ENCODE results near the gene VEPH1.

The VEPH1 gene

GRCh38 chr3:157420606-157421130 lies 82.5 kb downstream of the VEPH1 start:
- TF ChIP-seq, protein P1, sequence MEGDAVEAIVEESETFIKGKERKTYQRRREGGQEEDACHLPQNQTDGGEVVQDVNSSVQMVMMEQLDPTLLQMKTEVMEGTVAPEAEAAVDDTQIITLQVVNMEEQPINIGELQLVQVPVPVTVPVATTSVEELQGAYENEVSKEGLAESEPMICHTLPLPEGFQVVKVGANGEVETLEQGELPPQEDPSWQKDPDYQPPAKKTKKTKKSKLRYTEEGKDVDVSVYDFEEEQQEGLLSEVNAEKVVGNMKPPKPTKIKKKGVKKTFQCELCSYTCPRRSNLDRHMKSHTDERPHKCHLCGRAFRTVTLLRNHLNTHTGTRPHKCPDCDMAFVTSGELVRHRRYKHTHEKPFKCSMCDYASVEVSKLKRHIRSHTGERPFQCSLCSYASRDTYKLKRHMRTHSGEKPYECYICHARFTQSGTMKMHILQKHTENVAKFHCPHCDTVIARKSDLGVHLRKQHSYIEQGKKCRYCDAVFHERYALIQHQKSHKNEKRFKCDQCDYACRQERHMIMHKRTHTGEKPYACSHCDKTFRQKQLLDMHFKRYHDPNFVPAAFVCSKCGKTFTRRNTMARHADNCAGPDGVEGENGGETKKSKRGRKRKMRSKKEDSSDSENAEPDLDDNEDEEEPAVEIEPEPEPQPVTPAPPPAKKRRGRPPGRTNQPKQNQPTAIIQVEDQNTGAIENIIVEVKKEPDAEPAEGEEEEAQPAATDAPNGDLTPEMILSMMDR (IDR thresholded peaks at IDR 0.05; ENCODE audit: poor library complexity, severe bottlenecking) = no peak
- Histone ChIP-seq H3K36me3 (ENCODE audit: low read depth) (no peaks in the 10 kb centered on the region), H3K27ac (ENCODE audit: poor library complexity, severe bottlenecking) (no peak overlapping the region), H3K4me3 (ENCODE audit: severe bottlenecking) (no peak overlapping the region), H3K9me3 (ENCODE audit: severe bottlenecking) (no peaks in the 10 kb centered on the region), H3K4me1 (ENCODE audit: insufficient read depth, poor library complexity, severe bottlenecking) (peaks cover 12% of the 10 kb centered on the region), H3K27me3 (ENCODE audit: insufficient read depth, poor library complexity, severe bottlenecking) (no peaks in the 10 kb centered on the region)
- DNase-seq (ENCODE audit: low spot score) = no peak
- no peak for ATAC-seq (ENCODE audit: low read depth)

DNA sequence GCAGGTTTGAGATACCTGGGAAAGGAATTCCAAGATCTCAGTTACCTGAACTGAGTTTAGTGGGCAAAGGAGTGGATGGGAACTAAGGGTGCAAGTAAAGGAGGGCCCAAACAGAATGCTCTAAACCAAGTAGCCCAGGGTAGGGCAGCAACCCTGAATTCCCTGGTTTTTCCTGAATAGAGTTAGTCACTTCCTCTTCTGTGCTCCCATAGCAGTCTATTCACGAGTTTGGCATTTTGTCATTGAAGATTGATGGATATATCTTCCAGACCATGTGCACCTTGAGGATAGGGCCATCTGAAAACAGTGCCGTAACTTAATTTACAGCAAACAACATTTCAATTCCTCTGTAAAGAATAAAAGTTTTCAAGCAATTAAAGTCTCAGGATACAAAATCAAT lies 85.1 kb downstream of the VEPH1 start:
- no peak overlapping the region for H3K4me3 ChIP-seq (ENCODE audit: severe bottlenecking)
- no peaks in the 10 kb centered on the region for H3K36me3 ChIP-seq (ENCODE audit: low read depth)
- no peaks in the 10 kb centered on the region for H3K9me3 ChIP-seq (ENCODE audit: severe bottlenecking)
- no peak for DNase-seq (ENCODE audit: low spot score)
- TF ChIP-seq, protein P1 (IDR thresholded peaks at IDR 0.05; ENCODE audit: poor library complexity, severe bottlenecking) = no peak
- ATAC-seq (ENCODE audit: low read depth) = peak; percentile 81
- H3K4me1 ChIP-seq (ENCODE audit: insufficient read depth, poor library complexity, severe bottlenecking) = peaks cover 12% of the 10 kb centered on the region
- no peaks in the 10 kb centered on the region for H3K27me3 ChIP-seq (ENCODE audit: insufficient read depth, poor library complexity, severe bottlenecking)
- peak overlapping the region; percentile 12 for H3K27ac ChIP-seq (ENCODE audit: poor library complexity, severe bottlenecking)

DNA sequence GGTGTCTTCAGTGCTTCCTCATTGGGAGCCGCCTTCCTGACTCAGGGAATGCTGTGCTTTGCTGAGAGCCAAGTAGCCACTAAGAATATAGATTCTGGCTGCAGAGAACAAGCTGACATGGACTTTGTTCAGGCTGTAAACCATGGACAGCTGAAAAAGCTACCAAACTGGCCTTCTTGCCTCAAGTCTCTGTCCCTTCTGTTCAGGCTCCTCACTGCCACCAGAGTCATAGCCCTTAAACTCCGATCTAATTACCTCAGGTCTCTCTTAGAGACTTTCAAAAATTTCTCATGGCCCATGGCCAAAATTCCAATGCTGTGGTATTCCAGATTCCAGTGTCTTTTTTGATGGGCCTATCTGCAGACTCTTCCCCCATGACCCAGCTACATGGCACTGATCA lies 86.0 kb downstream of the VEPH1 start:
- no peaks in the 10 kb centered on the region for H3K36me3 ChIP-seq (ENCODE audit: low read depth)
- TF ChIP-seq, protein P1 (IDR thresholded peaks at IDR 0.05; ENCODE audit: poor library complexity, severe bottlenecking) = no peak
- no peak overlapping the region for H3K4me3 ChIP-seq (ENCODE audit: severe bottlenecking)
- 0 out of 3 replicates have a peak, but pooled peaks have one; percentile 12 for ATAC-seq (ENCODE audit: low read depth)
- peaks cover 12% of the 10 kb centered on the region for H3K4me1 ChIP-seq (ENCODE audit: insufficient read depth, poor library complexity, severe bottlenecking)
- H3K27me3 ChIP-seq (ENCODE audit: insufficient read depth, poor library complexity, severe bottlenecking) = no peaks in the 10 kb centered on the region
- no peaks in the 10 kb centered on the region for H3K9me3 ChIP-seq (ENCODE audit: severe bottlenecking)
- no peak for DNase-seq (ENCODE audit: low spot score)
- peak overlapping the region; percentile 12 for H3K27ac ChIP-seq (ENCODE audit: poor library complexity, severe bottlenecking)

- Histone ChIP-seq H3K9me3 (ENCODE audit: severe bottlenecking) (no peaks in the 10 kb centered on the region), H3K4me3 (ENCODE audit: severe bottlenecking) (no peak overlapping the region), H3K27ac (ENCODE audit: poor library complexity, severe bottlenecking) (no peak overlapping the region), H3K4me1 (ENCODE audit: insufficient read depth, poor library complexity, severe bottlenecking) (peaks cover 12% of the 10 kb centered on the region), H3K27me3 (ENCODE audit: insufficient read depth, poor library complexity, severe bottlenecking) (no peaks in the 10 kb centered on the region), H3K36me3 (ENCODE audit: low read depth) (no peaks in the 10 kb centered on the region)
- DNase-seq (ENCODE audit: low spot score) = no peak
- ATAC-seq (ENCODE audit: low read depth) = no peak
- TF ChIP-seq, protein P1 (IDR thresholded peaks at IDR 0.05; ENCODE audit: poor library complexity, severe bottlenecking) = no peak
Observed at GRCh38 chr3:157416347-157417087, 86.7 kb downstream of the VEPH1 start.

- ATAC-seq (ENCODE audit: low read depth) (no peak), DNase-seq (ENCODE audit: low spot score) (no peak)
- H3K4me3 ChIP-seq (ENCODE audit: severe bottlenecking) = no peak overlapping the region
- no peak overlapping the region for H3K27ac ChIP-seq (ENCODE audit: poor library complexity, severe bottlenecking)
- no peaks in the 10 kb centered on the region for H3K9me3 ChIP-seq (ENCODE audit: severe bottlenecking)
- TF ChIP-seq, protein P1 (IDR thresholded peaks at IDR 0.05; ENCODE audit: poor library complexity, severe bottlenecking) = no peak
- H3K4me1 ChIP-seq (ENCODE audit: insufficient read depth, poor library complexity, severe bottlenecking) = peaks cover 12% of the 10 kb centered on the region
- no peaks in the 10 kb centered on the region for H3K36me3 ChIP-seq (ENCODE audit: low read depth)
- H3K27me3 ChIP-seq (ENCODE audit: insufficient read depth, poor library complexity, severe bottlenecking) = no peaks in the 10 kb centered on the region
Observed at GRCh38 chr3:157414861-157415260, 88.4 kb downstream of the VEPH1 start.

All from RWPE2 (cell line).